EH (cell line): ENCODE results near the gene SHC4.
"Not testable (repeated sequence)": the region's sequence is repeated elsewhere in the genome, so short reads cannot be mapped to it uniquely, and the experiment has no call there.

ENCODE experiments used
- DNase-seq: peaks from one replicate; pipeline ENCODE4 v3.0.0-alpha.2; 2015; ENCODE audit warnings: low read depth

SHC4 gene

DNA sequence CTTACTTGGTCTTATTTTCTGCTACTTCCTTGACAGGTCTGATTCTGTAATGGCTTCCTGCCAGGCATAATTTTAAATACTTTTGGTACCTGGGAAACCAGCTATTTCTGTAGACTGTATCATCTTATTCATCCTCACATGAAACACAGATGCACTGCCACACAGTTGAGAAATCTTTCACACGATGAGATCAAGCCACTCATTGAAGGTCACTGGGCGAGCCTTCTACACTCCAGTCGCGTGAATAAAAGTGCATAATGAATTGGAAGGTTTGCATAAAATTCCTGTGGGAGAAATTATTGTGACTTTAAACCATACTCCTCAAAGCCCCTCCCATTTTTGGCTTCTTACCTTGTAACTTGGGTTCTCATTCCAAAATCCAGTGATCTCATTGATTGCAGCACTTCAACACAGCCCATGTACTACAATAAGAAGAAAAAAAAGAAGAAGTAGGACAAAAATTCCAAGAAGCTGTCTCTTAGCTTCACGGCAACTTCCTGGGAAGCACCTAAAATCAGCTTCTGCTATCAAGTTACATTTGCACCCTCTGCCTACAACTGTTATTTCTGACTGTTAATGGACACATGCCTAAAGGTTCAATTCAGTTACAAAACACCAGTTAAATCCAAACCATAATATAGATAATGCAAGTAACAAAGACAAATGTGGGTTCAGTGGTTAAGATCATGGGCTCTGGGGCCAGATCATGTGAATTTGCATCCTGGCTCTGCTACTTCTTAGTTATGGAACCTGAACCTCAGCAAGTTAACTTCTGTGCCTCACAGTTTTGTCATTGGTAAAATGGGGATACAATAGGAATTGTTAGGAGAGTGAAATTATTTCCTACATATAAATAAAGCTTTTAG lies 39.0 kb downstream of the SHC4 start:
- peak; percentile 12 for DNase-seq

DNA sequence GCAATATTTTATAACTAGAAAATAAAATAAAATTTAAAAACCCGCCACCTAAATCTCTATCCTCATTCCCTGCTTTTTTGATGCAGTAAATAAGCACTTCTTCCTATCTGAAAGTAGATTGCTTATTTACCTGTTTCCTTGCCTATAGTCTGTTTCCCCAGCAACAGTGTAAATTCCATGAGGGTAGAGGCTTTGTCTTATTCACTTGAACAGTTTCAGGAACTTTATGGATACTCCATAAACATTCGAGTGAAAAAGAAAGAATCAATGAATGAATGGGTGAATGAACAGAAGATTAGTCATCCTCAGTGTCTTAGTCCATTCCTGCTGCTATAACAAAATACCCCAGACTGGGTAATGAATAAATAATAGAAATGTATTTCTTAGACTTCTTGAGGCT lies 41.7 kb downstream of the SHC4 start:
- no peak for DNase-seq

DNA sequence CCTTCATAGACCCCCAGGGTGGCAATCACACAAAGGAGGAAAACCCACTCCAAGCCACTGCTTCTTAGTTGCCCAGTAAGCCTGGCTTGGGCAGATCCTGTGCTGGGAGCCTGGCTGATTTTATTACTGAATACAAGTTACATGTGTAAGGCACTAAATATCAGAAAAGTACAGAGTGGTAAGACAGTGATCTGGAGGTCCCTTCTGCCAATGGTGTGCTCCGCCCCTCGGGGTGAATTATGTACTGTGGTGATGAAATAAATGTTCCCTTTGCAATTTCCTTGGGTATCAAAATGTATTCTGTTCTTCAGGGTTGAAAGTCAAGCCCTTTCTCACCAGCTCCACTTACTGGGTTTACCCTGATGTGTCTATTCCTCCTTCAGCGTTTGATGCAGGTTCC lies 47.0 kb downstream of the SHC4 start:
- DNase-seq: no peak

DNA sequence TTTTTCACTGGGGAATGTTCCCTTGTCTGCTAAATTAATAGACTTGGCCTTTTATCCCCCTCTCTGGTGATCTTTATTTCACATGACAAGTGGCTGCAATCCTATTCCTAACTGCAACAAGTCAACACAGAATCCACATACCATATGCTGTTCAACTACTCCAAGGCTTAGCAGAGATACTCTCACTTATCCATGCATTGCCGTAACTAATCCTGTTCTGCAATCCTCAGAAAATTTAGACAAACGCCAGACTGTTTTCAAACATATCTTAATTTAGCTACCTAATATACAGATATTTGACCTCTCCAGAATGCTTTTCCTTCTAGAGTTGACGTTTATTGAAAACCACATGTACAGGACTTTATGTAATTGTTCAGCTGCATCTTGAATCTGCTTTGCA lies 47.9 kb downstream of the SHC4 start:
- no peak for DNase-seq

DNA sequence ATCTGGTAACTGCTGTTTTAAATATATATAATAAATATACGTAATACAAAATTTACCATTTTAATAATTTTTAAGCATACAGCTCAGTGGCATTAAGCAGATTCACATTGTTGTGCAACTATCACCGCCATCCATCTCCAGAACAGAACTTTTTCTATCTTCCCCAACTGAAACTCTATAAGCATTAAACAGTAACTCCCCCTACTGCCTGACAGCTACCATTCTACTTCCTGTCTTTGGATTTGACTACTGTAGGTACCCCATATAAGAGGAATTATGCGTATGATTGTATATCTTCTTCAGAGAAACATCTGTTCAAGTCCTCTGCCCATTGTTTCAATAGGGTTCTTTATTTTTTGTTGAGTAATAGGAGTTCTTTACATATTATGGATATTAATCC lies 49.0 kb downstream of the SHC4 start:
- DNase-seq: no peak

DNA sequence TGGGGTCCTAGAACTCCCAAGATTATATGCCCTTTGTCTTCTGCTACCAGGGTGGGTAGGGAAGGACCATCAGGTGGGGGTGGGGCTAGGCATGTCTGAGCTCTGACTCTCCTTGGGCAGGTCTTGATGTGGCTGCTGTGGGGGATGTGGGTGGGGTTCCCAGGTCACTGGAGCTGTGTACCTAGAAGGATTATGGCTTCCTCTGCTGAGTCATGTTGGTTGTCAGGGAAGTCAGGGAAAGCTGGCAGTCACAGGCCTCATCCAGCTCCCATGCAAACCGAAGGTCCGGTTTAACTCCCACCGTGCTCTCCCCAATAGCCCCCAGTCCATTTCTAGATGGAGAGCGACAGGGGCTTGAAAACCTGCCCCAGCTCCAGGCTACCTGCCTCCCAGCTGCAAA lies 50.6 kb downstream of the SHC4 start:
- no peak for DNase-seq

DNA sequence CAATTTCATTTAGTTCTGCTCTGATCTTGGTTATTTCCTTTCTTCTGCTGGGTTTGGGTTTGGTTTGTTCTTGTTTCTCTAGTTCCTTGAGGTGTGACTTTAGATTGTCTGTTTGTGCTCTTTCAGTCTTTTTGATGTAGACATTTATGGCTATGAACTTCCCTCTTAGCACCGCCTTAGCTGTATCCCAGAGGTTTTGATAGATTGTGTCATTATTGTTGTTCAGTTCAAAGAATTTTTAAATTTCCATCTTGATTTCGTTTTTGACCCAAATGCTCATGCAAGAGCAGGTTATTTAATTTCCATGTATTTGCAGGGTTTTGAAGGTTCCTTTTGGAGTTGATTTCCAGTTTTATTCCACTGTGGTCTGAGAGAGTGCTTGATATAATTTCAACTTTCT lies 53.2 kb downstream of the SHC4 start:
- not testable (repeated sequence) for DNase-seq

DNA sequence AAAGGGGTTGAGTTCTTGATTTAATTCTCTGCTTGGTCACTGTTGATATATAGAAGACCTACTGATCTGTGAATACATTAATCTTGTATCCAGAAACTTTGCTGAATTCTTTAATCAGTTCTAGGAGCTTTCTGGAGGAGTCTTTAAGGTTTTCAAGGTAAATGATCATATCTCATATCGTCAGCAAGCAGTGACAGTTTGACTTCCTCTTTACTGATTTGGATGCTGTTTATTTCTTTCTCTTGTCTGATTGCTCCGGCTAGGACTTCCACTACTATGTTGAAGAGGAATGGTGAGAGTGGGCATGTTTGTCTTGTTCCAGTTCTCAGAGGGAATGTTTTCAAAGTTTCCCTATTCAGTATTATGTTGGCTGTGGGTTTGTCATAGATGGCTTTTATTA lies 54.4 kb downstream of the SHC4 start:
- DNase-seq: not testable (repeated sequence)

DNA sequence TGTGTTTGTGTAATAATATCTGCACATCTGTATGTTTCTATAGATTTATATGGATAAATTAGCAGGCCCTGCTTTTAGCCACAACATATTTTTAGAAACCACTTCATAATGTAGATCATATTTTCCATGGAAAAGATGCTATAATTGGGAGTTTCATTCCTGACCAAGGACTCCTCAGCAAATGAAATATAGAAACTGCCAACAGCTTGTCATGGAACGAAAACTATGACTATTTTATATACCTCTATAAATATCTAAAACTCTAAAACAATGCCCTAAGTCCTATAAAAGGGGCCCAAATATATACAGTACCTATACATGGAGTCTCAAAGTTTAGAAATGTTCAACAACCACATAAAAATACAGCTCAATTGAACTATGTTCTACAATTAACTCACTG lies 57.9 kb downstream of the SHC4 start:
- no peak for DNase-seq

DNA sequence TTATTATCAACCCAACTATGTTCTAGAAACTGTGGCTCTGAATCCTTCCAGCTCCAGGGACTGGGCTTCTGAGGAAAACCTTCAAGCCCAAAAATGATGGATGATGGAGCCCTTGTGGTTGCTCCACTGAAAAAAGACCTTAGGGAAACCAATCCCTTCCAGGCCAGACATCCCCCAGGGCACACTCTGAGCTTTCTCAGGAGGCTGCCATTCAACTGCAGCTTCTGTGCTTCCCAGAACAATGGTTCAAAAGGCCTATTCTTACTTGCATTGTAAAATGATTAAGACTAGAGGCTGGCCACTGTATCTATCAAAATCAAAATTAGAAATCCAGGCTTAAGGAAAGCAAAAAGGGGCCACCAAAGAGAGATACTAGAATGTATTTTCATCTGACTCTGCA lies 58.5 kb downstream of the SHC4 start:
- no peak for DNase-seq

DNA sequence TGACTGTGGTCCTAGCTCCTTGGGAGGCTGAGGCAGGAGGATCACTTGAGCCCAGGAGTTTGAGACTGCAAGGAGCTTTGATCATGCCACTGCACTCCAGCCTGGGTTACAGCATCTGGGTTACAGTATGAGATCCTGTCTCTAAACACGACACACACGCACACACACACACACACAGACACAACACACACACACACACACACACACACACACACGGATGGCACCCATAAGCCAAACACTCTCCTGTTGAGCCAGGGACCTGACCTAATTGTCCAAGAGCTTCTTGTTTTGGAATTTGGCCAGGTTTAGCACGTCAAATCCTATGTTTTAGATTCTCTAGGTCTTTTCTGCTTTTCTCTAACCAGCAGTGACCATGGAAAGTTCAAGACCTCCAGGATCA lies 59.0 kb downstream of the SHC4 start:
- no peak for DNase-seq

DNA sequence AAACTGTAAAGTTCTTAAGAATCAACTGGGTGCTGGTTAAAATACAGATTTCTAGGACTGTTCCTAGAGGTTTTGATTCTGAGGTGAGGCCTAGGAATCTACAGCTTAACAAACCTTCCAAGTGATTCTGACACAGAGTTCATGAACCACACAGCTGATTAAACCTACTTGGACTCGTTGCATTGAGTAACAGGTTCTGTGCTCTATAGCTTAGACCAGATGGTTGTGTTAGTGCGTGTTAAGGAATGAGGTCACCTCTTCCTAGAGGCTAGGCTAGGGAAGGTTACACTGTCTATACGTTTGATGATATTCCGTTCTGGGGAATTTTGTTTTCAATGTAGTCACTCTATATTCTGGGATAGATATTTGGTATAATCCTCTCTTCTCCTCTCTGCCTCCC lies 63.9 kb downstream of the SHC4 start:
- DNase-seq: no peak

DNA sequence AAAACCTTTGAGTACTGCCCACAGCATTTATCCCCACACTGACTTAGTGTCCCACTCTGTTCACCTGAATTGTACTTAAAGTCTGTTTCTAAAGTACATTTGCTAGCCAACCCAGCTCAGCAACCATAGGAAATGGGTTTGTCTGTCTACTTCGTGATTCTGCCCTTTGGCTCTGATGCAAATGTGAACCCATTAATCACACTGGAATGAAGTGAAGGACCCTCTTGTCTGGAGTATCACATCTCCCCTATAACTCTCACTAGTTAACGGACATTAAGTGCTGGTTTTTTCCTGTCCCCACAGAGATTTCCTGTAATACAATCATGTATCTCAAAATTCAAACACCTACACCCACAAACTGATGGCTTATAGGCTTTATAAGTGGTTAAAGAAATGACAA lies 65.3 kb downstream of the SHC4 start:
- no peak for DNase-seq

DNA sequence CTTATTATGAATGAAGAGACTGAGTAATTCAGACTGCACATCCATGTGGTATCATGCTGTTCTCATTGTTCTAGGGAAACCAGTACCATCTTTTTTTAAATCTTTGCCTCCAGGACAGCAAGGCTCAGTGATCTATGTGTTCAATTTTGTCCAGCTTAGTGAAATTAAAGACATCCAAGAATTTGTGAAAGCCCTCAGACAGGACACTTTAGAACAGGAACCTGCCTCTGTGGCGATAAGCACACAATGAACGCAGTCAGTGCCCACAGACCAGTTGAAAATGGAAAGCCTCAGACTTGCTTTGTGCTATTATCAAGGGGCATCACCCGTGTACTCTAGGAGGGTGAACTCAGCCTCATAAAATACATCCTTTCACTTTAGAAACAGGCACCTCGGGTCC lies 65.7 kb downstream of the SHC4 start:
- no peak for DNase-seq

DNA sequence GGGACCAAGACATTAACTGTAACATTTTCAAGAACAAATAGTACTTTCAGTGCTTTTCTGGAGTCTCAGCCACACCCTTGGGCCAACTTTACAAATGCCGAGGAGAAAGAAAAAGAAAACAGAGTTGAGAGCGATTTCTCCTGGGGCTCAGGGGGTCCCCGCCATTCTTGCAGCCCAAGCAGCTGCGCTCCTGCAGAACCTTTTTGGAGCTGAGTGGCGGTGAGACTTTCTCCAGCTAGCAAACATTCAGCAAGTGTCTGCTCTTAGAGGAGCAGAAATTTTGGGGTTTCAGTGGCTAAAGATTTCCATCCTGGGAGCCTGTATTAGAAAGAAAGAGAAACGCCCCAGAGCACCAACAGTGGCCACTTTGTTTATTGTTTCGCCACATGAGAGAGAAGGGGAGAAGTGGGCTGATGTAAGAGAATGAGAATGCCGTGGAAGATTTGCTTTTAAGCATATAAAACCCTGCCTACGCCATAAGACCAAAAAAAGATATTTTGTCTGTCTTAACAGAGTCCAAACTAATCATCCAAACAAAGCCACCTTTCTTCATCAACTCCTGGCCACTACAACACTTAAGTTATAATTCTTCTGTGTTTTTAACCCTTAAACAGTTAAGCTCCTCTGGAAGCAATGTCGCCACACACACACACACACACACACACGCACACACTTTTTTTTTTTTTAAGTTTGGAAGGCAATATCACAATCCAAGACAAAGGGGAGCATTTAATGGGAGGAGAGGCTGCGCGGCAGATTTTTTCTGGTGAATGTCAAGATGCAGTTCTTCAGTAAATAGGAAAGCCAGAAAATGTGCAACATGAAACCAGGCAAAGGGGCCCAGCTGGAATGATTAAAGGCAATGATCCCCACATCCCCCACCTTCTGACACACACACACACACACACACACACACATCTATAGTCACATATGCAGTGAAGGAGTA lies 66.6 kb downstream of the SHC4 start:
- DNase-seq: peak; percentile 70

DNA sequence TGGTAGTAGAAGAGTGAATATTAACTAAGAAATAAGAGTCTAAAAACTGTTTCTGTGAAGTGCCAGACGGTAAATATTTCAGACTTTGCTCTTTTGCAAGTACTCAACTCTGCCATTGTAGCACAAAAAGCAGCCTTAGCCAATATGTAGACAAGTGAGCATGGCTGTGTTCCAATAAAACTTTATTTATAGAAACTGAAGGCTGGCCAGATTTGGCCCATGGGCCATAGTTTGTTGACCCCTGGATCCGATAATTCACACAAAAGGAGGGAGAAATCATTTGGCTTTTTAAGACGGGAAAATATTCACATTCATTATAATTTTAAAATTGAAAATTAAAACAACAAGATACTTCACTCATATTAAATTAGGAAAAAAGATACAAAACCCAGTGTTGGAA lies 70.4 kb downstream of the SHC4 start:
- no peak for DNase-seq

DNA sequence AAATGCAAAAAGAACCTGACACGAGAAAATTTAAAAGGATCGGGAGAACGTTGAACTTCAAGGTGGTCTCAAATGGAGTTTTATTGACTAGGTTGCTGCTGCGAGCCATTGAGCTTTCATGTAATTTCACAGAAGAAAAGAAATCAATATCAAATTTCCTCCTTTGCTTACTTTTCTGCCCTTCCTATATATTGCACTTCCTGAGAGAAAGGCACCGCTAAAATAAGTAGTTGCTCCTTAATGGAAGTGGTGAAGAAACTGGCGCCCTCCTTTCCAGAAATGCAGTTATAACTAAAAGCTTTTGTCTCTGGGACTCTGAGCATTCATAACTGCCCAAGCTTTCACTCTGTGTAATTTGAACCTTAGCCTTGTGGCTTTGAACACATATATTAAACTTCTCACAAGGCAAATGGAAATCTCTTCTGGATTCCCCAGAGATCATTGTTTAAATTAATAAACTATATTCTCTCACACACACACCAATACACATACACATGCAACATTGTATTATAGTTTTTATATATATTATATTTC lies 72.4 kb downstream of the SHC4 start:
- no peak for DNase-seq

DNA sequence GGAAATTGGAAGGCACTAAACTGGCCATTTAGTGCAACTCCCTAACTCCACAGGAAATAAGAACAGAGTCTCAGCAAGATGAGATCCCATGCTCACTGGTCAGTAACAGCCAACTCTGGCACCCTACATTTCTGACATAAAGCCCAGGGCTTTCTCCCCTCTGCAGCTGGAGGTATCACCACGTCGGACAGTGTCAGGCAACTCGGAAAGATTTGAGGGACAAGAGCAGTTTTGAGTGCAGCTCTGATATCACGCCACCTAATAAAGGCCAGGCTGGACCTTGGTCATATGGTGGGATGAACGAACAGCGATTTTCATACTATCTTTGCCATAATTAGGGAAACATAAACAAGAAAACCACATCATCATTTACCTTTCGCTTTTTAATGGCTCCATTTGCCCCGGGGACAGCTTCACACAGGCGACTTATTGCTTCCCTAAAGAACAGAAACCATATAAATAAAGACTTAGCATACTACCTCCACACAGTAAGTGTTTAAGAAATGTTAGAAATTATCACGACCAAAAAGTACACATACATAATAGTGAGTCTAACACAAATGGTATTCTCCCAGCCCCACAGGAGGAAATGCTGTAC lies 73.2 kb downstream of the SHC4 start:
- peak; percentile 34 for DNase-seq

DNA sequence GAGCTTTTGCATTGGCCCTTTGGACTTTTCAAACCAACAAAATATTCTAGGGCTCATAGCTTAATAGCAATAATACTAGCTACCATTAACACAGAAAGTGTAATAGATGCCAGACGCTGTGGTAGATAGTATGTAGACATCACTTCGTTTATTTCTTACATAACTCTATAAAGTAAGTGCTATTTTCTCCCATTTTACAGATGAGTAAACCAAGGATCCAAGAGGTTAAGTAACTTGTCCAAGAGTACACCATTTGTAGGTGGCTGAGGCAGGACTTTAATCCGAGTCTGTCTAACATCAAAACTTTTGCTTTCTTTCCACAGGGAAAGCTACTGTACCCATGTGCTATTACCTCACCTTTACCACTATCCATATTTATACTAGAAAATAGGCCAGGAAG lies 73.8 kb downstream of the SHC4 start:
- no peak for DNase-seq

DNA sequence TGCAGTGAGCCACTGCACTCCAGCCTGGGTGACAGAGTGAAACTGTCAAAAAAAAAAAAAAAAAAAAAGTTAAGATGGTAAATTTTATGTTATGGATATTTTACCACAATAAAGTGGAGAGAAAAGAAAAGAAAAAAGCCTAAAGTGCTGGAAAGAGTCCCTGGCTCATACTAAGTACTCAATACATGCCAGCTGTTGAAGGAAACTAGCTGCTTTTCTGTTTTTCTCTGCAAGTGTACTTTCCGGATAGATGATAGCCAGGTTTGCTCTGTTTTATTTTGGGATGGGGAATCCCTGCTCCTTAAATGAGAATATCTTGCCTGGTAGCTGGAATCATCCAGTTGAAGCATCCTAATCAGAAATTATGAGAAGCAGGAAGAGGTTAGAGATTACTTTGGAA lies 74.9 kb downstream of the SHC4 start:
- no peak for DNase-seq

DNA sequence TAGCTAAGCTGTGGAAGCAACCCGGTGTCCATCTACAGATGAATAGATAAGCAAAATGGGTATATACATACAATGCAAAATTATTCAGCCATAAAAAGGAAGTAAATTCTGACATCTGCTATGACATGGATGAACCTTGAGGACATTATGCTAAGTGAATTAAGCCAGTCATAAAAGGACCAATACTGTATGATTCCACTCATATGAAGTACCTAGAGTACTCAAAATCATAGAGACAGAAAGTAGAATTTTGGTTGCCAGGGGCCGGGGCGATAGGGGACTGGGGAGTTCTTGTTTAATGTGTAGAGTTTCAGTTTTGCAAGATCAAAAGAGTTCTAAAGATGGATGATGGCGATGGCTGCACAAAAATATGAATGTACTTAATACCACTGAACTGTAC lies 75.5 kb downstream of the SHC4 start:
- no peak for DNase-seq

DNA sequence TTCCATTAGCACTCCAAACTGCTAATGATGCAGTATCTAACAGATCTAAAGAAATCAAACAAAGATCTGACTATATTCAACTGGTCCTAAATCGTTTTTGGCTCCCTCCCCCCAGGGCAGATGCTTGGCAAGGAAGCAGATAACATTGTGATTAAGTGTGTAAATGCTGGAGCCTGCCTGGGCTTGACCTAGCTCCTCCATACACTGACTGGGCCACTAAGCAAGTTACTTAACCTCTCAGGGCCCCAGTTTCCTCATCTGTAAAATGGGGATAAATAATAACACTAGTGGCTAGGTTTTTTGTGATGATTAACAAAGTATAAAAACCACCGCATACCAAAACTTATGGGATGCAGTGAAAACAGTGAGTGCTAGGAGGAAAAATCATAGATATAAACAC lies 76.6 kb downstream of the SHC4 start:
- peak; percentile 23 for DNase-seq

DNA sequence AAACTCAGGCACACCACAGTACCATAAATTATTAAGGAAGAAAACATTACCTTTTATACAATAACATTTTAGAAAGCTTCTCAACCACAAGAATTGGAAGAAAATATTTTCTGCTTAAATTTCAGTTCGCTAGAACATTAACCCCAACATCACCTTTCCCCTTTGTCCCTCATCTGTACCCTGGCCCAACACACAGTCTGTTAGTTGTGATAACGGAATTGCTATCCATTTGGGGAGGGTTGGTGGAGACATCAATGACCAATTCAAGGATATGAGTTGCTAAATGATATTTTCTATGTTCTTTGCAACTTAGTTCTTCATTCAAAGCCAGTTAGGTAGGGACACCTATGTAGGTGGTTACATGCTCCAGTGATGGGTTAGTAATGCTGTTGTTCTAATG lies 80.0 kb downstream of the SHC4 start:
- no peak for DNase-seq
